Retinal pigment epithelial cell (primary cell): Measurements from ENCODE around the gene MPP4.

Experiments
- DNase-seq: peaks from one replicate; pipeline ENCODE4 v3.0.0-alpha.2; 2010; ENCODE audit warnings: low read depth
- H3K4me3 ChIP-seq: 2 replicates; pipeline ENCODE4 v1.5.1; 2011; ENCODE audit warnings: mild to moderate bottlenecking, low read length, control low read depth, moderate library complexity
- CTCF ChIP-seq: conservative IDR thresholded peaks from 2 replicates; pipeline ENCODE4 v1.5.1; 2011; ENCODE audit warnings: low read depth, low read length, control low read depth, inconsistent platforms

Gene MPP4

GRCh38 chr2:201712726-201713125 lies 14.3 kb upstream of the MPP4 start:
- TF ChIP-seq CTCF = no peak
- no peak for DNase-seq
- no peak overlapping the region for H3K4me3 ChIP-seq

GRCh38 chr2:201709747-201710146 lies 11.3 kb upstream of the MPP4 start:
- no peak overlapping the region for H3K4me3 ChIP-seq
- no peak for DNase-seq
- no peak for TF ChIP-seq CTCF

- TF ChIP-seq CTCF = no peak
- DNase-seq = no peak
- H3K4me3 ChIP-seq = no peak overlapping the region
These were observed 10.6 kb upstream of the MPP4 start for GRCh38 chr2:201709049-201709448.

- no peak for DNase-seq
- TF ChIP-seq CTCF = peak; percentile 5
- no peak overlapping the region for H3K4me3 ChIP-seq
These were observed 9.3 kb upstream of the MPP4 start for GRCh38 chr2:201707753-201708152.

GRCh38 chr2:201707142-201707541 lies 8.7 kb upstream of the MPP4 start:
- no peak for TF ChIP-seq CTCF
- H3K4me3 ChIP-seq = no peak overlapping the region
- no peak for DNase-seq

GRCh38 chr2:201704536-201704935 lies 6.1 kb upstream of the MPP4 start:
- H3K4me3 ChIP-seq = no peak overlapping the region
- no peak for TF ChIP-seq CTCF
- no peak for DNase-seq

- H3K4me3 ChIP-seq = no peak overlapping the region
- TF ChIP-seq CTCF = no peak
- DNase-seq = no peak
These were observed 3.2 kb upstream of the MPP4 start for GRCh38 chr2:201701646-201702045.
